GM21576 (cell line): Measurements from ENCODE around the gene DCAF15.

Experiments used
- ATAC-seq: cut with Tn5 transposase; IDR thresholded peaks from one replicate; pipeline ENCODE4 v1.9.1; 2021; ENCODE audit warnings: mild to moderate bottlenecking, moderate library complexity; ENCODE audit not compliant: unreplicated experiment

The DCAF15 gene

GRCh38 chr19:13974073-13974472, 21.8 kb downstream of the DCAF15 start:
- no peak for ATAC-seq

DNA sequence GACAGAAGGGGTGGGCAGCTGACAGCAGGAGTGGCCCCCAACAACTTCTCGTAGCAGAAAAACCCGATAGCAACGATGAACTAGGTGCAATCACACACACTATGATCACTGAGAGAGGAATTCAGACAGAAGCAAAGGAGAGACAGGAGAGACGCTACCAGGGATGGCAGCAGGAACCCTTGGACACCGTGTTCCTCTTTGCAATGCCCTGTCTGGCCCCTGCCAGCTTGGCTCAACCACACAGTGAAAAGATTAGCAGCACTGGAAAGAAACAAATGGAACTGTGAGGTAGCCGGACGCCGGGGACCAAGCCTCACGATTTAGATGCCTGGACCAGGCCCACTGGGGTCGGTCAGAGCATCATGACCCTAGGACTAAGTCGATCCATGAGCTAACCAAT, 23.6 kb downstream of the DCAF15 start:
- ATAC-seq, result no peak

DNA sequence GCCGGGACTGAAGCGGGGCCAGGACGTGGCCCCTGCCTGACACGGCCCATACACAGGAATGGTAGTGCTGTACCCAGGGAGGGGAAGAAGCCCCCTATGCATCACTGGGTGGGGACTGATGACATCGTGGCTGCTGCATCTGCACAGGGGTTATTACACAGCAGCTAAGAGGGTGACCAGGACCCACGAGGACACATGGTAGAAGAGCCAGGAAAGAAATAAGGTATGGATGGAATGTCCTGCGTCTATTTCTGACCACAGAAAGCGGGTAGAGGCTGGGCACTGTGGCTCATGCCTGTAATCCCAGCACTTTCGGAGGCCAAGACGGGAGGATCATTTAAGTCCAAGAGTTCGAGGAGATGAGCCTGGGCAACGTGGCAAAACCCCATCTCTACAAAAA, 24.1 kb downstream of the DCAF15 start:
- no peak for ATAC-seq

- ATAC-seq, result no peak
Measured at GRCh38 chr19:13977803-13978202, 25.5 kb downstream of the DCAF15 start.

GRCh38 chr19:13978351-13979243, 26.3 kb downstream of the DCAF15 start:
- no peak for ATAC-seq

DNA sequence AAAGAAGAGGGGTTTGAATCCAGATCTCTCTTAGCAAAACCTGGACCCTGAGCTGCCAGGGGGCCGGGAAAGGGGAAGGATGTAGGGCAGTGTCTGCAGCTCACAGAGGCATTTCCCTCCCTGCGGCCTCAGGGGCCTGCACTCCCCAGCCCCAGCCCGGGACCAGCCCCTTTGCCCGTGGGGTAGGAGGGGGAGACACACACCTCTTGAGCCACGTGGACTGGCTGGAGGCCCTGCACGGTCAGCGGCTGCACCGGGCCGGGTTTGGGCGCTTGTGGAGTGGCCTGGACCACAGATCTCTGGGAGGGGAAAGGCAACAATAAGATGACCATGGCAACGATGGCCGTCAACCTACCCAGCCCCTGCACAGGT, 26.9 kb downstream of the DCAF15 start:
- no peak for ATAC-seq

DNA sequence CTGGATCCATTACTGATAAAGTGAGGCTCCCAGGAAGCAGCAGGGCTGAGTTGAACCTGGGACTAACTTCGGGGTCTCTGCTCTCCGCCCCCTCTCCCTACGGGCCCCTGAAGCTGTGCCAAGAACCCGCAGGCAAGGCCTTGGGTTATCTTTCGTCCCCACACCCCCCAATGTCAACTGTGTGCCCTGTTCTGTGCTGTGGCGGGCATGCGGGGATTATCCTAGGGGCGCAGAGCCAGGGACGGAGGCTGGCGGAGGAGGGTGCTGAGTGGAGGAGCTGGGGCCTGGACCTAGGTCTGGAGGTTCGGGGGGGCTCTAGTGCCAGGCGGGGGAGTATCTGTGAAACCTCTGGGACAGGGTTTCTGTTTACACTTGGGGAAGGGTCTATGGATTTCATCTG, 27.4 kb downstream of the DCAF15 start:
- no peak for ATAC-seq

DNA sequence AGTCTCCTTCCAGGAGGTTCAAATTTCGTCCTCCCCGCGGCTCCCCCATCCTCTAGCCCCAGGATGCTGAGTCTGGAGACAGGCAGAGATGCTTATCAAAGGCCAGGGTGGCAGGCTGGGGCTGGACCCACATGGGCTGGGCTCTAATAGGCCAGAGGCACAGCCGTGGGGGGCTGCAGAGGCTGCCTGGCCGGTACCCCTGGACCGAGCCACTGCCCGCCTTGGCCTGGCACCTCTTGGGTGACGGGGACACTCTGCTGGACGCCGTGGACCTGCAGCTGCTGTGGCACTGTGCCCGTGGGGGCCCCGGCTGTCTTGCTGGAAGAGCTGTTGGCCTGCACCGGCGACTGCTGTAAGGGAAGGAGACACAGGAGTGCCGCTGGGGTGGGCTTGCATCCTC, 28.0 kb downstream of the DCAF15 start:
- ATAC-seq, result no peak

- ATAC-seq, result no peak
Measured at GRCh38 chr19:13981021-13981420, 28.7 kb downstream of the DCAF15 start.

DNA sequence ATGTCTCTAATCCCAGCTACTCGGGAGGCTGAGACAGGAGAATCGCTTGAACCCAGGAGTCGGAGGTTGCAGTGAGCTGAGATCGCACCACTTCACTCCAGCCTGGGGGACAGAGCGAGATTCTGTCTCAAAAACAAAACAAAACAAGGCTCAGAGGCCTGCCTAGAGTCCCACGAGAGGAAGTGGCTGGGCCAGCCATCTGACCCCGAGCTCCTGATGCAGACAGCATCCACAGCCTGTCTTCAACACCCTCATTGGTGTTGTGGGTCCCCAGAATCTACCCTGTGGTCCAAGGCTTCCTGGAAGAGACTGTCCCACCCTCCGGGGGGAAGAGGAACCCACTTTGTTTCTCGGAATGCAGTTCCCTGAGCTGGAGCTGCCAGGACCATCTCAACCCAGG, 29.2 kb downstream of the DCAF15 start:
- ATAC-seq, result no peak

DNA sequence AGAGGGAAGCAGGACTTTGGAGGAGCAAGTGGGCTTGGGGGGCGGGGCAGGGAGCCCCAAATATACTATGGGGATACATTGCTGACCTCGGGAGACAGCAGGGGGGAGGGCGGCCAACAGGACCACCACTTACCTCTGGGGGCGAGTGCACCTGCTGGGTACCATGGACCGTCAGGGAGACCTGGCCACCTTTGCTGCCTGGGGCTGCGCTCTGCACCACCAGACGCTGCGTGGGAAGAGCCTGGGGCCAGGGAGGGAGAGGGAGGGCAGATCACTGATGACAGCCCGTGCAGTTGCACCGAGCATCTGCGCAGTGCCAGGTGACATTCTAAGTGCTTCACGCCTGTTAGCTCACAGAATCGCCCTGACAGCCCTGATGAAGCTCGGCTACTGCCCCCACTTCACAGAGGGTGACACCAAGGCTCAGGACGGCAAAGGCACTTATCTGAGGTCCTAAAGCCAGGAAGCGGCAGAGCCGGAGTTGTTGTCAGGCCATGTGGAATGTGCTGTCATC, 29.7 kb downstream of the DCAF15 start:
- no peak for ATAC-seq

GRCh38 chr19:13982773-13983172, 30.5 kb downstream of the DCAF15 start:
- ATAC-seq, result no peak

GRCh38 chr19:13983213-13983889, 31.0 kb downstream of the DCAF15 start:
- ATAC-seq, result no peak

- no peak for ATAC-seq
Measured at GRCh38 chr19:13984186-13984585, 31.9 kb downstream of the DCAF15 start.

- no peak for ATAC-seq
Measured at GRCh38 chr19:13984875-13985741, 32.8 kb downstream of the DCAF15 start.

GRCh38 chr19:13985771-13986347, 33.5 kb downstream of the DCAF15 start:
- ATAC-seq, result peak; percentile 12

DNA sequence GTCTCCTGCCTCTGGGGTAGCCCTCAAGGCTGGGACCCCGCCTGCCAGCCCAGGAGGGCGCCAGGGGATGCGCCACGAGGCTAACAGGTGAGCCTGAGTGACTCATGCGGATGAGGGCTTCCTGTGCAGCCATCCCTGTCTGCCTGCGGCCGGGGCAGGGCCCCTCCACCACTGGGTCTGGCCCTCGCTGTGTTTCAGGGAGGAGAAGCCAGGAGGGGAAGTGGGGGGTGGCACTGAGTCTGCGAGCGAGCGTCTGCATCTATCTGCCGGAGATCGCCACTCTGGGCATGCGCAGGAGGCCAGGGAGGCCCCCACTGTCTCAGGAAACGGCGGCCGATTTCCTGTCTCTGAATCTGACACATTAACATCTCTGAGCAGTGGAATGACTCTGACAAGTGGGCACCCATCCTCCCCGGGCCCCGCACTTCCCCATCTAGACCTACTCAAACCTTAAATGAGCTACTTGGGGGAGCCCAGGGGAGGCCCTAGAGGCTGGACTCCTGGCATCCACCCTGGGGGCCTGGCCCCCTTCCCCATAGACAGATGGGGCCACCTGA, 34.1 kb downstream of the DCAF15 start:
- peak; percentile 68 for ATAC-seq

GRCh38 chr19:13987101-13987890, 35.0 kb downstream of the DCAF15 start:
- no peak for ATAC-seq

- no peak for ATAC-seq
Measured at GRCh38 chr19:13989487-13989886, 37.2 kb downstream of the DCAF15 start.

DNA sequence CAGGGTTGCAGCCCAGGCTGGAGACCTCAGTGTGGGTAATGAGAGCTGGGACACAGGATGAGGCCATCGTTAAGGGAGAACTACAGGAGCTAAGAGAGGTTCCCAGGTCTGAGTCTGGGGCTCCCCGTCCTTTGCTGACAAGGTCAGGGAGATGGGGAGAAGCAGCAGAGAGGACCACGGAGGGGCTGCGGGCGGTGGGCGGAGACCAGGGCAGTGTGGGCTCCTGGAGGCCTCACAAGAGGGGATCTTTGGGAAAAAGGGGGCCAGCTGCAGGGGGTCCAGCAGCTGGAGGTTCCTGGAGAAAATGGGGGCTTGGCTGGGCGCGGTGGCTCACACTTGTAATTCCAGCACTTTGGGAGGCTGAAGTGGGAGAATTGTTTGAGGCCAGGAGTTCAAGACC, 37.8 kb downstream of the DCAF15 start:
- ATAC-seq, result no peak
